IMR-90 (cell line): Measurements from ENCODE around the gene MICOS13. TPM values are rescaled to one million over a fixed set of nuclear protein-coding genes. Genes with fewer than 3 reads are reported as not detected.

Experiments used
- ATAC-seq: fragments of 200-7000 bp; cut with Tn5 transposase; 2 replicates; pipeline ENCODE4 v1.9.1; 2020; ENCODE audit warnings: low read depth, mild to moderate bottlenecking, moderate library complexity
- BruUV-seq: library from RNA; stranded (reverse); fragments of 400-500 nt; replicated peaks from 2 replicates; lab custom pipeline; 2021; lab: Mats Ljungman, UMichigan
- CTCF ChIA-PET: fragments of 300-600 bp; formaldehyde crosslinking; extraction: SDS; loops from one replicate; lab custom pipeline; 2021; ENCODE audit warnings: antibody characterized with exemption; lab: Yijun Ruan, JAX
- POLR2A ChIA-PET: fragments of 300-600 bp; sonication (Branson Sonifier 250); formaldehyde crosslinking; loops from one replicate; lab custom pipeline; 2022; ENCODE audit warnings: antibody characterized with exemption; ENCODE audit not compliant: unreplicated experiment; lab: Charles Lee
- DNase-seq: peaks from one replicate; pipeline ENCODE4 v3.0.0; 2013
- H2AFZ ChIP-seq: replicated peaks from 2 replicates; pipeline ENCODE3; 2013; ENCODE audit warnings: low read length, mild to moderate bottlenecking; ENCODE audit not compliant: poor library complexity
- H2AK5ac ChIP-seq: 2 replicates; pipeline ENCODE4 v1.6.1; 2013; ENCODE audit warnings: low read depth, low read length, inconsistent platforms
- H2AK9ac ChIP-seq: replicated peaks from 2 replicates; pipeline ENCODE3; 2013; ENCODE audit warnings: mild to moderate bottlenecking, low read depth, low read length, moderate library complexity; ENCODE audit not compliant: poor library complexity
- H2BK120ac ChIP-seq: 2 replicates; pipeline ENCODE4 v1.6.1; 2013; ENCODE audit warnings: low read depth, low read length, inconsistent platforms
- H2BK15ac ChIP-seq: 3 replicates; pipeline ENCODE4 v1.6.1; 2013; ENCODE audit warnings: low read depth, low read length, inconsistent platforms
- H2BK20ac ChIP-seq: 2 replicates; pipeline ENCODE4 v1.6.1; 2013; ENCODE audit warnings: low read depth, mild to moderate bottlenecking, inconsistent platforms, low read length, moderate library complexity
- H2BK5ac ChIP-seq: 2 replicates; pipeline ENCODE4 v1.6.1; 2013; ENCODE audit warnings: mild to moderate bottlenecking, low read depth, low read length, inconsistent platforms; ENCODE audit not compliant: poor library complexity, severe bottlenecking
- H3K14ac ChIP-seq: replicated peaks from 2 replicates; pipeline ENCODE4 v1.6.1; 2013; ENCODE audit warnings: low read depth, low read length, inconsistent platforms
- H3K18ac ChIP-seq: 2 replicates; pipeline ENCODE4 v1.6.1; 2013; ENCODE audit warnings: low read depth, low read length, control low read depth
- H3K23ac ChIP-seq: 2 replicates; pipeline ENCODE4 v1.6.1; 2013; ENCODE audit warnings: low read depth, low read length, inconsistent platforms
- H3K27ac ChIP-seq: 2 replicates; pipeline ENCODE4 v1.5.1; 2013; ENCODE audit warnings: mild to moderate bottlenecking, control low read depth, low read length; ENCODE audit not compliant: insufficient read depth
- H3K27me3 ChIP-seq: 2 replicates; pipeline ENCODE4 v1.6.1; 2013; ENCODE audit warnings: low read length; ENCODE audit not compliant: control insufficient read depth, insufficient read depth
- H3K36me3 ChIP-seq: 2 replicates; pipeline ENCODE4 v1.6.1; 2013; ENCODE audit warnings: low read length, mixed read lengths; ENCODE audit not compliant: control insufficient read depth, insufficient read depth
- H3K4ac ChIP-seq: 2 replicates; pipeline ENCODE4 v1.6.1; 2013; ENCODE audit warnings: low read depth, low read length, inconsistent platforms
- H3K4me1 ChIP-seq: 2 replicates; pipeline ENCODE4 v1.6.1; 2013; ENCODE audit warnings: low read length, mixed read lengths; ENCODE audit not compliant: control insufficient read depth, insufficient read depth
- H3K4me2 ChIP-seq: 2 replicates; pipeline ENCODE4 v1.6.1; 2013; ENCODE audit warnings: low read depth, mild to moderate bottlenecking, control low read depth, low read length, moderate library complexity
- H3K4me3 ChIP-seq: 2 replicates; pipeline ENCODE4 v1.5.1; 2013; ENCODE audit warnings: low read depth, mild to moderate bottlenecking, control low read depth, low read length, moderate library complexity; ENCODE audit not compliant: insufficient read depth
- H3K56ac ChIP-seq: 2 replicates; pipeline ENCODE4 v1.6.1; 2013; ENCODE audit warnings: low read length, inconsistent platforms; ENCODE audit not compliant: insufficient read depth; ENCODE audit errors: extremely low read depth
- H3K79me1 ChIP-seq, 2 experiments: 2 replicates each; pipeline ENCODE4 v1.6.1; 2013; ENCODE audit warnings: low read length in 2 of 2, inconsistent platforms in 1 of 2, low read depth in 1 of 2
- H3K9ac ChIP-seq: 2 replicates; pipeline ENCODE4 v1.6.1; 2013; ENCODE audit warnings: low read depth, low read length, control low read depth
- H3K9me1 ChIP-seq: 2 replicates; pipeline ENCODE4 v1.6.1; 2013; ENCODE audit warnings: low read length, inconsistent platforms; ENCODE audit not compliant: insufficient read depth
- H3K9me3 ChIP-seq: 2 replicates; pipeline ENCODE4 v1.6.1; 2013; ENCODE audit warnings: low read length; ENCODE audit not compliant: control insufficient read depth, insufficient read depth
- H4K20me1 ChIP-seq: 2 replicates; pipeline ENCODE4 v1.6.1; 2013; ENCODE audit warnings: low read length, inconsistent platforms; ENCODE audit not compliant: insufficient read depth
- H4K5ac ChIP-seq: 2 replicates; pipeline ENCODE4 v1.6.1; 2013; ENCODE audit warnings: mild to moderate bottlenecking, low read depth, low read length, control low read depth
- H4K8ac ChIP-seq, 2 experiments: 2 replicates each; pipeline ENCODE4 v1.6.1; 2013; ENCODE audit warnings: low read depth in 2 of 2, low read length in 2 of 2, control low read depth in 1 of 2, inconsistent platforms in 1 of 2
- H4K91ac ChIP-seq: 2 replicates; pipeline ENCODE4 v1.6.1; 2013; ENCODE audit warnings: low read depth, low read length, inconsistent platforms; ENCODE audit not compliant: insufficient read depth
- BHLHE40 ChIP-seq: fragments of 150-350 bp; IDR thresholded peaks from 2 replicates; pipeline ENCODE4 v1.6.1; 2016; ENCODE audit warnings: mild to moderate bottlenecking, low read depth, low read length
- CHD1 ChIP-seq: IDR thresholded peaks from 2 replicates; pipeline ENCODE4 v1.6.1; 2012; ENCODE audit warnings: low read depth, low read length, improper control_type of control experiment
- ELK1 ChIP-seq: fragments of 150-350 bp; IDR thresholded peaks from 2 replicates; pipeline ENCODE4 v1.6.1; 2016; ENCODE audit warnings: low read depth, mild to moderate bottlenecking, low read length, moderate library complexity, borderline replicate concordance
- FOS ChIP-seq: fragments of 150-350 bp; IDR thresholded peaks from 2 replicates; pipeline ENCODE4 v1.6.1; 2016; ENCODE audit warnings: low read depth, low read length
- MAFK ChIP-seq: IDR thresholded peaks from 2 replicates; pipeline ENCODE4 v1.6.1; 2012; ENCODE audit warnings: low read depth, low read length, improper control_type of control experiment
- MAZ ChIP-seq: IDR thresholded peaks from 2 replicates; pipeline ENCODE4 v1.6.1; 2012; ENCODE audit warnings: low read depth, mild to moderate bottlenecking, low read length, improper control_type of control experiment, moderate library complexity, borderline replicate concordance
- MXI1 ChIP-seq: IDR thresholded peaks from 2 replicates; pipeline ENCODE4 v1.6.1; 2012; ENCODE audit warnings: low read depth, mild to moderate bottlenecking, low read length, moderate library complexity, borderline replicate concordance
- NFE2L2 ChIP-seq: fragments of 150-350 bp; IDR thresholded peaks from 2 replicates; pipeline ENCODE4 v1.6.1; 2016; ENCODE audit warnings: low read depth, mild to moderate bottlenecking, low read length
- POLR2A ChIP-seq: IDR thresholded peaks from 2 replicates; pipeline ENCODE4 v1.6.1; 2012; ENCODE audit warnings: mild to moderate bottlenecking, low read depth, low read length
- RAD21 ChIP-seq: IDR thresholded peaks from 2 replicates; pipeline ENCODE4 v1.6.1; 2012; ENCODE audit warnings: low read length, improper control_type of control experiment
- RCOR1 ChIP-seq: IDR thresholded peaks from 2 replicates; pipeline ENCODE4 v1.6.1; 2012; ENCODE audit warnings: mild to moderate bottlenecking, low read length, improper control_type of control experiment; ENCODE audit not compliant: insufficient replicate concordance
- RFX5 ChIP-seq: IDR thresholded peaks from 2 replicates; pipeline ENCODE4 v1.8.0; 2012; ENCODE audit warnings: low read depth, mild to moderate bottlenecking, low read length, moderate library complexity
- SMC3 ChIP-seq: fragments of 150-350 bp; IDR thresholded peaks from 2 replicates; pipeline ENCODE4 v1.6.1; 2016; ENCODE audit warnings: low read depth, mild to moderate bottlenecking, antibody characterized with exemption, low read length, moderate library complexity
- WGBS, 2 experiments: methylation state at CpG; one replicate each; pipeline versions ENCODE4 v1.1.5 to v1.1.7; 2013; ENCODE audit warnings: missing lambda C conversion rate in 2 of 2; ENCODE audit not compliant: insufficient read length in 1 of 2; ENCODE audit errors: extremely low coverage in 2 of 2; 5-methylcytosine and 5-hydroxymethylcytosine counted together
- dilution Hi-C: fragments of 300-500 bp; cut with HindIII; formaldehyde crosslinking; loops from one replicate; pipeline ENCODE4 v1.14.3; 2018; ENCODE audit warnings: low sequenced_read_pairs; ENCODE audit not compliant: unreplicated experiment
- in situ Hi-C: fragments of 300-500 bp; cut with MboI; formaldehyde crosslinking; loops from 3 replicates; pipeline ENCODE4 v1.14.3; 2019; ENCODE audit warnings: low sequenced_read_pairs, inconsistent platforms, mixed read lengths
- intact Hi-C: fragments of 100-400 bp; cut with micrococcal nuclease; formaldehyde crosslinking; loops from 2 replicates; pipeline ENCODE4 v1.10.0; 2022
- polyA plus RNA-seq, 3 experiments: library from polyadenylated mRNA; depleted of rRNA; stranded (reverse); fragments of >200 nt; gene quantifications; 2 replicates each; pipeline ENCODE4 v1.2.3, GENCODE V29; 2012; ENCODE audit warnings: low replicate concordance in 1 of 3
- total RNA-seq: library from RNA; depleted of rRNA; stranded (reverse); fragments of >200 nt; gene quantifications from 2 replicates; pipeline ENCODE4 v1.2.3, GENCODE V29; 2012
- TF ChIP-seq, protein P1 (sequence below): conservative IDR thresholded peaks from 2 replicates; pipeline ENCODE4 v1.5.1; 2012; ENCODE audit warnings: mild to moderate bottlenecking, low read depth, low read length, improper control_type of control experiment
- TF ChIP-seq, protein P2 (sequence below): fragments of 150-350 bp; IDR thresholded peaks from 2 replicates; pipeline ENCODE4 v1.6.1; 2017; ENCODE audit warnings: mild to moderate bottlenecking, antibody characterized with exemption, low read length, low read depth

Gene MICOS13
- total and polyA plus RNA-seq, 2 of the 4 experiments (the other 2 are of a cell fraction) = 14.5 to 48.9 TPM

DNA sequence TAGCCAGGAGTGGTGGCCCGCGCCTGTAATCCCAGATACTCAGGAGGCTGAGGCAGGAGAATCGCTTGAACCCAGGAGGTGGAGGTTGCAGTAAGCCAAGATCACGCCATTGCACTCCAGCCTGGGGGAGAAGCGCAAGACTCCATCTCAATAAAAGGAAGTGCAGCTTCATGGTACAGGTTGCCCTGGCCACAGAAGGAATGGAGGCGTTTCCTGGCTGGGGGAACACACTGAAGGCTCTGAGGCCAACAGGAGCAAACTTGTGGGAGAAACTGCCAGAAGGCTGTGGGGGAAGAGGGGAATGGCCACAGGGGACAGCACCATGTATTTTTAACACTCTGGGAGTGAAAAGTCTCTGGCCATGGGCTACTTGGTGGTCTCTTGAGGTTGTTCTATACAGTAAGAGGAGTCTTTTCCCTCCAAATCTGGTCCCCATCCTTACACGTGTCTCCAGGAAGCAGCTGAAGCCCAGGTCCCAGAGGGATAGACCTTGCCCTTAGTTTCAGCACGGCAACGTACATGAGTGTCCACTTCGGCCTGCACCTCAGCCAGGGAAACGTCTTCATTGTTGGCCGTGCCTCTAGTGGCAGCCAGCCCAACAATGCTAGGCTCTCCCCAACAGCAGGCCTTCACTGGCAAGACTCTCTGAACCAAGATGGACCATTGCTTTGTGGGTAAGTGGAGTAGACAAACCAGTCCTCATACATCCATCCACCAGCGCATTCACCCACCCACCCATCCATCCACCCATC lies 7.4 kb downstream of the MICOS13 start:
- POLR2A ChIA-PET = no interaction called here
- no peak for DNase-seq
- Histone ChIP-seq H3K27me3 (no peaks in the 10 kb centered on the region), H3K4me2 (no peak overlapping the region), H4K91ac (no peak overlapping the region), H4K5ac (no peak overlapping the region), H3K36me3 (peaks cover 24% of the 10 kb centered on the region), H3K4me1 (no peaks in the 10 kb centered on the region), H3K79me1 (peaks cover 3 to 11% of the 10 kb centered on the region in 2 experiments; a peak in 1 of 4 replicates), H3K4me3 (no peak overlapping the region), H2AK5ac (no peak overlapping the region), H2BK5ac (no peak overlapping the region), H3K9me1 (peaks cover 7% of the 10 kb centered on the region; the same call in 1 of the 2 replicates), H2BK120ac (no peak overlapping the region), H2BK20ac (no peak overlapping the region), H3K9ac (no peak overlapping the region), H3K9me3 (no peaks in the 10 kb centered on the region), H3K4ac (no peak overlapping the region), H3K27ac (no peak overlapping the region), H3K18ac (no peak overlapping the region), H3K23ac (no peak overlapping the region), H4K8ac (no peak overlapping the region), H2AFZ (no peak overlapping the region), H2BK15ac (no peak overlapping the region), H3K56ac (no peak overlapping the region), H2AK9ac (no peak overlapping the region), H4K20me1 (peaks cover 8% of the 10 kb centered on the region; the same call in 1 of the 2 replicates), H3K14ac (no peak overlapping the region)
- intact Hi-C loops = no loop called here
- dilution Hi-C loops = no loop called here
- in situ Hi-C loops = no loop called here
- CTCF ChIA-PET = no interaction called here
- 94% methylated on average over 7 of the region's 13 CpGs; no CpG with 5 or more reads in 1 of the 2 experiments for WGBS, 2 experiments
- no TSS peak for BruUV-seq
- ATAC-seq = no peak
- TF ChIP-seq SMC3 = no peak
- TF ChIP-seq ELK1 = no peak
- TF ChIP-seq, protein P1, sequence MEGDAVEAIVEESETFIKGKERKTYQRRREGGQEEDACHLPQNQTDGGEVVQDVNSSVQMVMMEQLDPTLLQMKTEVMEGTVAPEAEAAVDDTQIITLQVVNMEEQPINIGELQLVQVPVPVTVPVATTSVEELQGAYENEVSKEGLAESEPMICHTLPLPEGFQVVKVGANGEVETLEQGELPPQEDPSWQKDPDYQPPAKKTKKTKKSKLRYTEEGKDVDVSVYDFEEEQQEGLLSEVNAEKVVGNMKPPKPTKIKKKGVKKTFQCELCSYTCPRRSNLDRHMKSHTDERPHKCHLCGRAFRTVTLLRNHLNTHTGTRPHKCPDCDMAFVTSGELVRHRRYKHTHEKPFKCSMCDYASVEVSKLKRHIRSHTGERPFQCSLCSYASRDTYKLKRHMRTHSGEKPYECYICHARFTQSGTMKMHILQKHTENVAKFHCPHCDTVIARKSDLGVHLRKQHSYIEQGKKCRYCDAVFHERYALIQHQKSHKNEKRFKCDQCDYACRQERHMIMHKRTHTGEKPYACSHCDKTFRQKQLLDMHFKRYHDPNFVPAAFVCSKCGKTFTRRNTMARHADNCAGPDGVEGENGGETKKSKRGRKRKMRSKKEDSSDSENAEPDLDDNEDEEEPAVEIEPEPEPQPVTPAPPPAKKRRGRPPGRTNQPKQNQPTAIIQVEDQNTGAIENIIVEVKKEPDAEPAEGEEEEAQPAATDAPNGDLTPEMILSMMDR = no peak
- TF ChIP-seq, protein P2, sequence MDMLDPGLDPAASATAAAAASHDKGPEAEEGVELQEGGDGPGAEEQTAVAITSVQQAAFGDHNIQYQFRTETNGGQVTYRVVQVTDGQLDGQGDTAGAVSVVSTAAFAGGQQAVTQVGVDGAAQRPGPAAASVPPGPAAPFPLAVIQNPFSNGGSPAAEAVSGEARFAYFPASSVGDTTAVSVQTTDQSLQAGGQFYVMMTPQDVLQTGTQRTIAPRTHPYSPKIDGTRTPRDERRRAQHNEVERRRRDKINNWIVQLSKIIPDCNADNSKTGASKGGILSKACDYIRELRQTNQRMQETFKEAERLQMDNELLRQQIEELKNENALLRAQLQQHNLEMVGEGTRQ = no peak
- TF ChIP-seq MAFK = no peak
- no peak for TF ChIP-seq BHLHE40
- no peak for TF ChIP-seq MAZ
- TF ChIP-seq RCOR1 = no peak
- TF ChIP-seq RFX5 = no peak
- TF ChIP-seq CHD1 = no peak
- TF ChIP-seq NFE2L2 = no peak
- TF ChIP-seq POLR2A = no peak
- no peak for TF ChIP-seq RAD21
- TF ChIP-seq MXI1 = no peak
- TF ChIP-seq FOS = no peak
